HEK293 (cell line): Measurements from ENCODE around the gene SBK1.

ENCODE experiments used
- CTCF ChIP-seq: fragments of 450-650 bp; formaldehyde crosslinking; IDR thresholded peaks from 2 replicates; pipeline ENCODE4 v1.5.1; 2016; ENCODE audit warnings: missing biosample characterization, missing genetic modification characterization
- FEZF1 ChIP-seq: fragments of 450-650 bp; formaldehyde crosslinking; IDR thresholded peaks from 2 replicates; pipeline ENCODE4 v1.5.1; 2016; ENCODE audit warnings: missing biosample characterization, missing genetic modification characterization
- PRDM4 ChIP-seq: fragments of 450-650 bp; formaldehyde crosslinking; IDR thresholded peaks from 2 replicates; pipeline ENCODE4 v1.5.1; 2017; ENCODE audit warnings: missing biosample characterization, missing genetic modification characterization
- REST ChIP-seq: fragments of 450-650 bp; formaldehyde crosslinking; IDR thresholded peaks from 2 replicates; pipeline ENCODE4 v1.5.1; 2016; ENCODE audit warnings: missing biosample characterization, missing genetic modification characterization
- SETDB1 ChIP-seq: IDR thresholded peaks from one replicate; pipeline ENCODE4 v1.6.1; 2017; ENCODE audit warnings: mild to moderate bottlenecking, low read length, moderate library complexity, mixed read lengths; ENCODE audit not compliant: insufficient read length
- SP7 ChIP-seq: fragments of 450-650 bp; formaldehyde crosslinking; IDR thresholded peaks from 2 replicates; pipeline ENCODE4 v1.5.1; 2016; ENCODE audit warnings: missing biosample characterization, missing genetic modification characterization
- TSHZ1 ChIP-seq: fragments of 450-650 bp; formaldehyde crosslinking; IDR thresholded peaks from 2 replicates; pipeline ENCODE4 v1.5.1; 2016; ENCODE audit warnings: missing biosample characterization, missing genetic modification characterization, borderline replicate concordance
- ZBTB17 ChIP-seq: fragments of 450-650 bp; formaldehyde crosslinking; IDR thresholded peaks from 2 replicates; pipeline ENCODE4 v1.5.1; 2016; ENCODE audit warnings: missing biosample characterization, missing genetic modification characterization
- ZFP41 ChIP-seq: fragments of 450-650 bp; formaldehyde crosslinking; IDR thresholded peaks from 2 replicates; pipeline ENCODE4 v1.5.1; 2016; ENCODE audit warnings: missing biosample characterization, missing genetic modification characterization, borderline replicate concordance
- ZNF24 ChIP-seq: fragments of 450-650 bp; formaldehyde crosslinking; IDR thresholded peaks from 2 replicates; pipeline ENCODE4 v1.5.1; 2016; ENCODE audit warnings: missing biosample characterization, missing genetic modification characterization
- ZNF518A ChIP-seq: fragments of 450-650 bp; formaldehyde crosslinking; conservative IDR thresholded peaks from 2 replicates; pipeline ENCODE4 v1.5.1; 2016; ENCODE audit warnings: low read depth, missing biosample characterization, missing genetic modification characterization
- ZNF621 ChIP-seq: fragments of 450-650 bp; formaldehyde crosslinking; IDR thresholded peaks from 2 replicates; pipeline ENCODE4 v1.5.1; 2017; ENCODE audit warnings: missing biosample characterization, missing genetic modification characterization
- ZNF629 ChIP-seq: fragments of 450-650 bp; formaldehyde crosslinking; IDR thresholded peaks from 2 replicates; pipeline ENCODE4 v1.5.1; 2017; ENCODE audit warnings: missing biosample characterization, missing genetic modification characterization

GRCh38 chr16:28308794-28309584 is 16.7 kb downstream of the SBK1 start:
- TF ChIP-seq CTCF (no peak), ZNF24 (tag by site-specific recombination) (no peak), ZFP41 (tag by site-specific recombination) (no peak), TSHZ1 (tag by site-specific recombination) (no peak), PRDM4 (tag by site-specific recombination) (no peak), ZNF621 (tag by site-specific recombination) (no peak), ZNF518A (tag by site-specific recombination) (no peak), FEZF1 (tag by site-specific recombination) (no peak), ZBTB17 (tag by site-specific recombination) (no peak), REST (tag by site-specific recombination) (no peak), SP7 (tag by site-specific recombination) (no peak), SETDB1 (no peak), ZNF629 (no peak)
